Putamen (tissue), 1 donor: Measurements from ENCODE around the gene ARRDC2.
"Not testable (repeated sequence)": the region's sequence is repeated elsewhere in the genome, so short reads cannot be mapped to it uniquely, and the experiment has no call there.

ENCODE experiments used
- DNase-seq: peaks from one replicate; pipeline ENCODE4 v3.0.0-alpha.2; 2016; ENCODE audit warnings: low spot score

Gene ARRDC2

DNA sequence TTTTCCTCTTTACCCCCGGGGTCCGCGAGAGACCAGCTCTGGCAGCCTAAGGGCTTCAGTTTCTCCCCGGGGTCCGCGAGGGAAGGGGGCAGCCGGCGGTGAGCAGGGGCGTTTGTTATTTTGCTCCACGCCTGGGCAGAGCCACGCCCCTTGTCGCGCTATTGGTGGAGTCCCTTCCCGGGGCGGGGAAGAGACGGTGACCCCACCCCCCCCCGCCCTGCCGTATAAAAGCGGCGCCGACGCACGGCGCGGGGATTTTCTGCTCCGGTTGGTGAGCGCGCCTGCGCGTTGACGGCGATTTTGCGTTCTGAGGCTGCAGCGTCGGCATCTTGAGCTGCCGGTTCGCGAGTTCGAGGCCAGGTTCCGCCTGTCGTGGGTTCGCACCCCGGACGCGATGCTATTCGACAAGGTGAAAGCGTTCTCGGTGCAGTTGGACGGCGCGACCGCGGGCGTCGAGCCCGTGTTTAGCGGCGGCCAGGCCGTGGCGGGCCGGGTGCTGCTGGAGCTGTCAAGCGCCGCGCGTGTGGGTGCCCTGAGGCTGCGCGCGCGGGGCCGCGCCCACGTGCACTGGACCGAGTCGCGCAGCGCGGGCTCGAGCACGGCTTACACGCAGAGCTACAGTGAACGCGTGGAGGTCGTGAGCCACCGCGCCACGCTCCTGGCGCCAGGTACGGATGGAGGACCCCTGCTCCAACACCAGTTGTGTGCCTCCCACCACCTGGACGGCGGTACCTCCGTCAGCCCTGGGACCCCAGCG, at the start of gene ARRDC2:
Gene ARRDC2, plus strand, starts transcription at position 254 of the 757 bp plus-strand sequence. Its CDS starts 141 bp downstream, at position 395.
- DNase-seq: peak; percentile 94

DNA sequence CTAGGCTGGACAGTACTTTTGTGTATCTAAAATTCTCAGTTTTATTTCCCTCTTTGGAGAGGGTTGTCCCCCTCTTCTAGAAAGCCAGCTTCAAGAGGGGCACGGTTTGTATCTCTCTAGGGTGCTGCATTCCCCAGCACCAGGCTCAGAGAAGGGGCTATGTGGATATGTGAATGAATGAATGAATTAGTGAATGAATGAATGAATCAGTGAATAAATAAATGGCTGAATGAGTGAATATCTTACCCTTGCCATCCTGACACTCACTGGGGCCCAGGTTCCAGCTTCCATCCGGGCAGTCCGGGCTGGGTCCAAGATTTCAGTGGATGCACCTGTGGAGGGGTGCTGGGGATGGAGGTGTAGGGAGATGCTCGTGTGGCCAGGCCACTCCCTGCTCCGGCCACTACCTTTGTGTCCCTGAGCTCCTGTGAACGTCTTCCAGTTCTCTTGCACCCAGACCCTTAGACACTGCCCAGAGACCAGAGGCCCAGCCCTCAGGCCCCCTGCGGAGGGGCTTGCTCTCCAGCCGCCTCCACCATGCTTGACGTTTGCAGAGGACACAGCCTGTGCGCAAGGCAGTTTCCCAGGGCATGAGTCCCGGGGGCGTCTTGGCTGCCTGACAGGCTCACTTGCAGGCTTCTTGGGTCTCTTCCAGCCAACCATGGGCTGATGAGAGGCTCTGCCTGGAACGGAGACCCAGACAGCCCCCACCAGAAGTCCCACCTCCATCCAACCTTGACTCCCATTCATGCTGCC, 43.9 kb upstream of the ARRDC2 start:
- no peak for DNase-seq

DNA sequence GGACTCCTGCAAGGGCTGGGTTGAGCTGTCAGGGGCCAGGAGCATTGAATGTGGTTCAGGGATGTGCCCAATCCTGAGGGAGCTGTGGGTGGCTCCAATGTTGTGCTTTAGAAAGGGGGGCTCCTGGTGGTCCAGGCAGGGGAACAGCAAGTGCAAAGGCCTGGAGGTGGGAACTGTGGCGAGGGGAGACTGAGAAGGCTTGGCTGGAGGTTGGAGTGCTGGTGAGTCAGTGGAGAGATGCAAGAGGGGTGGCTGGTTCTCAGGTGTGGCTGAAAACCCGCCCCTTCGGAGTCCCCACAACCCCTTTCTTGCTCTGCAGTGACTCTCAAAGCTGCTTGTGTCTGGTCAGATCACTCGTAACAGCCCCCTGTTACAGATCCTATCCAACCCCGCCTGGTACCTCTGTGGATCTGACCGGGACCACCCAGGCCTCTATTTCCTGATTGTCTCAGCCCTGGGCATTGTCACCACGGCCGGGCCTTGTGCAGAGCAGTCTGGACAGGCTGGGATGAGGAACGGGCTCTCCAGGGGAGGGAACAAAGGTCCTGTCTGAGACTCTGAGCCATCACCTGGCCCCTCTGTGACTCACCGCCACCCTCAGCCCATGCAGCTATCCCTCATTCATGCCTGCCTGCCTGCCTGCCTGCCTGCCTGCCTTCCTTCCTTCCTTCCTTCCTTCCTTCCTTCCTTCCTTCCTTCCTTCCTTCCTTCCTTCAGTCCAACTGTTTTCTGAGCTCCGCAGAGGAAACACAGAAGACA, 42.4 kb upstream of the ARRDC2 start:
- no peak for DNase-seq

DNA sequence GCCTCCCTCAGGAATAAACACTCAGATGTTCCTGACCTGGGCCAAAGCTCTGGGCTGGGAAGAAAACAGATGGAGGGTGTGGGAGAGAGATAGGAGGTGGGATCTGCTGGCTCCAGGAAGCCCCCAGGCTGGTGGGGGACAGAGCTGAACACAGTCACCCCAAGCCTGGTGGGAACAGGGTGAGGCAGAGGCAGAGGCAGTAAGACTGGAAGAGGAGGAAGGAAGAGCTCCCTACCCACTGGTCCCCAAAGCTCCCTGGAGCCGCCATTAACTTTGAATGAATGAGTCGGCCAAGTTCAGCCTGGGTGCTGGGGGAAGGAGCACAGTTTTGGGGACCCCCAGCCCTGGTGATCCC, 41.9 kb upstream of the ARRDC2 start:
- no peak for DNase-seq

DNA sequence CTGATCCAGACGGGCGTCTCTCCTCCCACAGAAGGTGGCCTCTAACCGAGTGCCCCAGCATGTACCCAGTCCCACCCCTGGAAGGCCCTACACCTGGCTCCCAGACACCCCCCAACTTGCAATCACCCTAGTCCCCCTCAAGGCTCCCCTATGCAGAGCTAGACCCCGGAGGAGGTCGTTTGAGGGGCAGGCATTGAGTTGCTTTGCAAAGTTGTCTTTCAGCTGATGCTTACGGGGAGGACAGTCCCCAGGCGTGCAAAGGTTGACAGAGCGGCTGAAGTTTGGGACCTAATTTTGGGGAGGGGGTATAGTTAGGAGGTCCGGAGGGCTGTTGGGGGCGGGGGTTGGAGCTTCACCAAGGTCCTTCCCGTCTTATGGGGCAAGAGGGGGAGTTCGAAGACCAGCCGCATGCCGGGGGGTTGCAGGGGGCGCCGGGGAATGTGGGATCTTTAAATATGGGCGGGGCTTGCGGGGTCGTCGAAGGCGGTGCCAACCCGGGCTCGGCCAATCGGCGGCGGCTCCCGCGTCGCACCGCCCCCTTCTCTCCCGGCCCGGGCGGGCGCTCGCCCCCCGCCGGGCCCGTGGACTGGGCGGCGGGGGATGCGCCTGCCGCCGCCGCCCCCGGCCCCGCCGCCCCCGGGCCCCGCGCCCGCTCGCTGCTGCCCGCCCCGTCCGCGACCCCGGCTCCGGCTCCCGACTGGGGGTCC, 41.3 kb upstream of the ARRDC2 start, which contains the start of gene KCNN1:
Gene KCNN1, plus strand, starts transcription at position 558 of the 707 bp plus-strand sequence. CDS start 6,782 bp downstream, outside the sequence.
- DNase-seq: no peak

DNA sequence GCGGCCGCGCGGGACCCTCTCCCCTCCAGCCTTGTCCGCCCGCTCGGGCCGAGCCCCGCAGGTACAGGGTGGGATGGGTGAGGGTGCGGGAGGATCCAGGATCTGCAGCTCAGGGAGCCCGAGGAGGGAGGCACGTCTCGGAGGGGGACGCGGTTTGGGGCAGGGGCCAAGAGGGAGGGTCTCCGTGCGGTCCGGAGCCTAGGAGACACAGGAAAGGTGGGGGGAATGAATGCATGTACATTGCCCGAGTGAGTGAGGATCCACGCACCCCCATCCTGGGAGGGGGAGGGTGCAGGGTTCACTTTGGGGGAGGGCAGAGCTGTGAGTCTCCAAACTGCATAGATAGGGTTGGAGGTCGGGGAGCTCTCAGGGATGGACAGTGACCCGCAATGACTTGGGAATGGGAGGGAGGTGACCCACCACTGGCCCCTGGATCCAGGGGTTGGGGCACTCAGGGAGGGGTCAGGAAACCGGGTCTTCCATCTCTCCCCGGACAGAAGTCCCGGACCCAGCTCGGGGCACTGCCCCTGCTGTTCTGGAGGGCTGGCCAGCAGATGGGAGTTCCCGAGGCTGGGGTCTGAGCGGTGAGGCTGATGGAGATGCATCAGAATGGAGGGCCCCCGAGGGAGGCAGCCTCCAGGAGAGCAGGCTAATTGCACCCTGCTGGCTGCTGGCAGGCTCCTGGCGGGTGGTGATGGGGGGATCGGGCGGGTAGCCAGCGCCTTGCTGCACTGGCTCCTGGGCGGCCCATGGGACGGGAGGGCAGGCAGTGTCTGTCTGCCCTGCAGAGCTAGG, 40.5 kb upstream of the ARRDC2 start:
- no peak for DNase-seq

DNA sequence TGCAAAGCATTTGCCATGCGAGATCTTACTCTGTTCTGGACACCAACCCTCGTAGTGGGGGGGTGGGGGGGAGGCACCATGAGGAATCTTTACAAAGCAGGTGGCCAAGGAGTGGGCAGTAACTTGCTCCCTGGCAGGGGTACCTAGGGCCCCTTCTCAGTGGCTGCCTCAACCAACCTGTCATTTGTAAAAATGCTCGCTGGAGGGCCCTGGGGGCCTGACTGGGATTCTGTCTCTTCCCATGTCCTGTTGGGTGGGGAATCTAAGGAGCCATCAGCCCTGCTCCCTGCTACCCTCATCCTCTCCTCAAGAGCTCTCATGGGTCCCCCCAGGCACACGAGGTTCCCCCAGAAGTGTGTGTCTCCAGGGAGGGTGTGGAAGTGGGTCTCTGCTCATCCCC, 39.6 kb upstream of the ARRDC2 start:
- no peak for DNase-seq

DNA sequence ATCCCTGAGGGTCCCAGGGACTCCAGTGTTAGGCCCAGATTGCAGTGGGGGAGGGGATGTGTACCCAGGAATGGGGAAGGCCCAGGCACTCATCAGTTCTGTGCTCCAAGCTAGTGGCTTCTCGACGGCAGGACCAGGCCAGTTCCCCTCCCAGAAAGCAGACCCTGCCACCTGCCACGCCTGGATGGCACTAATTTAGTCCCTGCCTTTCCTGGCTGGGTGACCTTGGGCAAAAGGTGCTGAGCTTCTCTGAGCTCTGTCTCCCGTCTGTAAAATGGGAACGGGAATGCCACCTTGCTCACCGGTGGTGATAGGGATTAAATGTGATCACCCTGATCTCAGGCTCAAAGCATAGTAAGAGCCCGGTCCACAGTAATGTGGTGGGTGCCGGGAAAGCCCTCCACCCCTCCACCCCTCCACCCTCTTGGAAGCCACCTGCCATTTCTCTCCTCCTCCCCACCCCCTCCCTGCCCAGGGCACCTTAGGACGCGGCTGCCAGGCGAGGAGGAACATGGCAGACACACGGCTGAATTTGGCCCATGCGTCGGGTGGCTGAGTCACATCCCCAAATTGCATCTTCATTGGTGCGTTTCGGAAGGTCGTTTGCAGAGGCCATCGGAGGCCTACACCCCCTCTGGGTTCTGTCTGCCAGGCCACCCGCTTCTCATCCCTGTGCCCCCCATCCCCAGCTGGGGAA, 38.7 kb upstream of the ARRDC2 start:
- no peak for DNase-seq

DNA sequence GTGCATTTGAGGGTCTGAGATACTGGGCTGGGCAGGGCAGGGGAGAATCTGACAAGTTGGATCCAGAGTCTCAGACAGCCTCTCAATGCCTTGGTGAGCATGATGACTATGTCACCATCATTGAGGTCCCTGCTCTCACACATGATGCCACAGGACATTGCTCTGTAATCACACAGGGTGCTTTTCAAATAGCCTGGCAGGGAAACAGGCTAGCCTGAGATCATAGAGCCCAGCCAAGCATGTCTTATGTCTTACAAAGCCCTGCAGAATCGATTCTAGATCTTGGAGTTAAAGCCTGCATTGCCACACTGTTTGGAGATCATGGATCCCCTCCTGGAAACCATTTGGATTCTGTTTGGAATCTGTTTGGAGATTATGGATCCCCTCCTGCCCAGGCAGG, 35.7 kb upstream of the ARRDC2 start:
- no peak for DNase-seq

DNA sequence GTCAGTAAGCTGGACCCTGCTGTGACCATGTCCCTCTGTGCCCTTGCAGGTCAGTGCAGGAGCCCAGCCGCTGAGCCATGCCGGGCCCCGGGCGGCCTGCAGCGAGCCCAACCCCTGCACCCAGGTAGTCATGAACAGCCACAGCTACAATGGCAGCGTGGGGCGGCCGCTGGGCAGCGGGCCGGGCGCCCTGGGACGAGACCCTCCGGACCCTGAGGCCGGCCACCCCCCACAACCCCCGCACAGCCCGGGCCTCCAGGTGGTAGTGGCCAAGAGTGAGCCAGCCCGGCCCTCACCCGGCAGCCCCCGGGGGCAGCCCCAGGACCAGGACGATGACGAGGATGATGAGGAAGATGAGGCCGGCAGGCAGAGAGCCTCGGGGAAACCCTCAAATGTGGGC, 34.2 kb upstream of the ARRDC2 start:
- DNase-seq: no peak

DNA sequence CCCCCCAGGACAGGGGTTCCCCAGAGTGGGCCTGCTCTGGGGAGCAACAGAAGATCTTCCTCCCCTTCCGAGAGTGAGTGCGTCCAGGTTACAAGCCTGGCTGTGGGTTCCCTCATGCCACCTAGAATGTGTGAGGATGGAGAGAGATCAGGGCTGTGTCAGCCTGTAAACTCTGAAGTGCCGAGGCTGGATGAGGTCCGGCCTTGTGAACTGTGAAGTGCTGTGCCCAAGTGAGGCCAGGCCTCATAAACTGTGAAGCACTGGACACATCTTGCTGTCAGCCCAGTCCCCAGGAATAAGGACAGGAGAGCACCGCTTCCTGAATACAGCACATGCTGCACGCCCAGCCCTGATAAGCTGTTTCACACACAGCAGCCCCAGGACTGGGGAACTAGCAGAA, 33.4 kb upstream of the ARRDC2 start:
- DNase-seq: no peak

DNA sequence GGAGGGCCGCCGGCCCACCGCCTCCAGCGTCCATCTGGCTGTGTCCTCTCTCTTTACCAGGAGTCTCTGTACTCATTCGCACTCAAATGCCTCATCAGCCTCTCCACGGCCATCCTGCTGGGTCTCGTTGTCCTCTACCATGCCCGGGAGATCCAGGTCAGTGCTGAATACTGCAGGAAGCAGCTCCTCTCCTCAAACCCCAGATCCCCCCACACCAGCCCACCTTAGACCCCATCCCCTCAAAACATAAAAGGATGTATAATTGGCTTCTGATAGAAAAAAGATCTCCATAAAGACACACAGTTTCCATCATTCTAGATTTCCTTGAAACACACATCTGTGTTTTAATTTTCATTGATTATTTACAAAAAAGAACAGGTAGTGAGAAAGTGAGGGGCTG, 32.9 kb upstream of the ARRDC2 start:
- DNase-seq: no peak

DNA sequence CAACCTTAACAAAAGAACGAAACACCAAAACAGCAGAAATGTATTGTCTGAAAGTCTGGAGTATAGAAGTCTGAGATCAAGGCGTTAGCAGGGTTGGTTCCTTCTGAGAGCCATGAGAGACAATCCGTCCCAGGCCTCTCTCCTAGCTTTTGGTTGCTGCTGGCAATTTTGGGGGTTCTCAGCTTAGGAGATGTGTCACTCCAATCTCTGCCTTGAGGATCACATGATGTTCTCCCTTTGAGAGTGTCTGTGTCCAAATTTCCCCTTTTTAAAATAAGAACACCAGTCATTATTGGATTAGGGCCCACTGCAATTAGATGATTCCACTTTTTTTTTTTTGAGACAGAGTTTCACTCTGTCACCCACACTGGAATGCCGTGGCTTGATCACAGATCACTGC, 30.9 kb upstream of the ARRDC2 start:
- no peak for DNase-seq

DNA sequence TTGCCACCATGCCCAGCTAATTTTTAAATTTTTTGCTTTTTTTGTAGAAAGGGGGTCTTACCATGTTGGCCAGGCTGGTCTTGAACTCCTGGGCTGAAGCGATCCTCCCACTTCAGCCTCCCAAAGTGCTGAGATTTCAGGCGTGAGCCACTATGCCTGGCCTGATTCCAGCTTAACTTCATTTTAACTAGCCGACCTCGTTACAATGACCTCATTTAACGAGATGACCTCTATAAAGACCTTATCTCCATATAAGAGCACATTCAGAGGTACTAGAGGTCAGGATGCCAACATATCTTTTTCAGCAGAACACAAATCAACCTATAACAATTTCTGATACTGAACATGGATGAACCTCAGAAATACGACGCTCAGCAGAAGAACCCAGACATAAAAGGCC, 30.5 kb upstream of the ARRDC2 start:
- DNase-seq: no peak

DNA sequence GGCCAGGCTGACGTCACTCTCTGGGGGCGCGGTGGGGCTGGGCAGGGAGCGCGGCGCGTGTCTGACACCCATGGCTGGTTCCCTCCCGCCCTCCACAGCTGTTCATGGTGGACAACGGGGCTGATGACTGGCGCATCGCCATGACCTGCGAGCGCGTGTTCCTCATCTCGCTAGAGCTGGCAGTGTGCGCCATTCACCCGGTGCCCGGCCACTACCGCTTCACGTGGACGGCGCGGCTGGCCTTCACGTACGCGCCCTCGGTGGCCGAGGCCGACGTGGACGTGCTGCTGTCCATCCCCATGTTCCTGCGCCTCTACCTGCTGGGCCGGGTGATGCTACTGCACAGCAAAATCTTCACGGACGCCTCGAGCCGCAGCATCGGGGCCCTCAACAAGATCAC, 26.4 kb upstream of the ARRDC2 start:
- no peak for DNase-seq

DNA sequence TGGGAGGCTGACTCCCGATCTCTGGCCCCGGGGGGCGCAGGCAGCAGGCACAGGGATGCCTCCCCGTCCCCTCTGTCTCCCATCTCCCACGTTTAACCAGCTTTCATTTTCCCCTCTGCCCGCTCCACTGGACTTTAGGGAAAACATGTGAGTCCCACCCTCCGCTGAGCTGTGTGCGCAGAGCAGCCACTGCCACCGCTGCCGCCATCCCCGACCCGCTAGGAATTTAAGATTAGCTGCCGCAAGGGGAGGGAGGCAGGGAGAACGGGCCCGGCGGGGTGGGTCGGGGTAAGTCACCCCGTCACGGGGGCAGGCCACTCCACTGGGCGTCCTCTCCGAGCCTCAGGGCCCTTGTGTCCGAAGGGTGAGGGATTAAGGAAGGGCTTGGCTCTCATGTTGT, 25.5 kb upstream of the ARRDC2 start:
- no peak for DNase-seq

DNA sequence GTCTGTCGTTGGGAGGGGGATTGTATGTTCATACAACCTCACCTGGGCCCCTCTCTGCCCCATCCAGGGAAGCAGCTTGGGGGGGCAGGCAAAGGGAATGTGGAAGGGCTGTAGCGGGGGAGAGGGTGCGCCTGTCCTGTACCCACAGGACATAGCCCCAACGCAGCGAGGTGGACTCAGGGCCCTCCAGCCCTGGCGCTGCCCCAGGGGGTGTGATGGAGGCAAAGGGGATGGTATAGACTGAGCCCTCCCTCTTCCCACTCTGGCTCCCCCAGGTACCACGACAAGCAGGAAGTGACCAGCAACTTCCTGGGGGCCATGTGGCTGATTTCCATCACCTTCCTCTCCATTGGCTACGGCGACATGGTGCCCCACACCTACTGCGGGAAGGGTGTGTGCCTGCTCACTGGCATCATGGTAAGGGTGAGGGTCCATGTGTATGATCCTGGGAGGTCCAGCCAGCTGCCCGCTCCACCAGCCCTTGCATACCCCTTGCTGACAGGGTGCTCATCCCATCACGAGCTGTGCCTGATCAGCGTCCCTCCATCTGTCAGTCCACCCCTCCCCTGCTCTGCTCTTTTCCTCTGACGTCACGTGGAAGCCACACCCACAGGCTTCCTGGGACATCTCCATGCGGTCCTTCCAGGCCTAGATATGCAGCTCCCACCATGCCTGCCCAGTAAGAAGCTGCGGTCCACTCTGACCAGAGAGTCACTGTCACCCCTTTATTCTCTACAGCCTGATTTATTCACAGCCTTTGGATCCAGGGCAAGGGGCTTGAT, 22.7 kb upstream of the ARRDC2 start:
- no peak for DNase-seq

DNA sequence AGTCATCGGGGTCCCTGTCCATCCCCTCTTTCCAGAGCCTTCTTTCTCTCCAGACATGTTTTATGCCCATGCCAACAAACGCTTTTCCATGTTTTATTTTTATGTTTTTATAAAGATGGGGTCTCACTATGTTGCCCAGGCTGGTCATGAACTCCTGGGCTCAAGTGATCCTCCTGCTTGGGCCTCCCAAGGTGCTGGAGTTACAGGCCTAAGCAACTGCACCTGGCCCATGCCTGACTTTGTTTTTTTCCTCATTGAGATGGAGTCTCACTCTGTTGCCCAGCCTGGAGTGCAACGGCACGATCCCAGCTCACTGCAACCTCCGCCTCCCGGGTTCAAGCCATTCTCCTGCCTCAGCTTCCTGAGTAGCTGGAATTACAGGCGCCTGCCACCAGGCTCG, 21.4 kb upstream of the ARRDC2 start:
- not testable (repeated sequence) for DNase-seq

DNA sequence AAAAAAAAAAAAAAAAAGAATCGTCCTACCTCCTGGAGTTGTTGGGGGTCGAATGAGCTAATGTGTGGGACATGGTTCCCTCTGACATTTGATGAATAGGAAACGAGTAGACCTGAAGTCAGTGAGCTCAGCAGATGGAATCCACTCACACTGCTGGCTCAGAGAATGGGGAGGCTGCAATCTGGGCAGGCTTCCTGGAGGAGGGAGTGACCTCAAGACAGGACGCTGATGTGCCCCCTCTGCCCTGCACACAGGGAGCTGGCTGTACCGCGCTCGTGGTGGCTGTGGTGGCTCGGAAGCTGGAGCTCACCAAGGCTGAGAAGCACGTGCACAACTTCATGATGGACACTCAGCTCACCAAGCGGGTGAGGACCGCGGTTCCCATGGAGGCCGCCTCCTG, 19.8 kb upstream of the ARRDC2 start:
- DNase-seq: no peak
